HL-60/S4 (cell line): ENCODE measurements around the gene OXSR1.
"Not testable (repeated sequence)": the region's sequence is repeated elsewhere in the genome, so short reads cannot be mapped to it uniquely, and the experiment has no call there.

Source experiments
- in situ Hi-C: fragments of 300-500 bp; cut with MboI; formaldehyde crosslinking; loops from 2 replicates; pipeline ENCODE4 v1.14.3; 2022; ENCODE audit warnings: low sequenced_read_pairs

OXSR1 gene

GRCh38 chr3:38163117-38163840 lies 2.1 kb upstream of the OXSR1 start:
- in situ Hi-C loops = no loop called here

GRCh38 chr3:38163841-38164642 lies 1.3 kb upstream of the OXSR1 start:
- in situ Hi-C loops = no loop called here

- in situ Hi-C loops = no loop called here
These were observed 740 bp upstream of the OXSR1 start for GRCh38 chr3:38164643-38164951.

- in situ Hi-C loops = no loop called here
These were observed 518 bp downstream of the OXSR1 start for GRCh38 chr3:38165722-38166387.

- in situ Hi-C loops = no loop called here
These were observed 2.3 kb downstream of the OXSR1 start for GRCh38 chr3:38167591-38167990.

GRCh38 chr3:38168151-38169026 lies 3.1 kb downstream of the OXSR1 start:
- in situ Hi-C loops = no loop called here

- in situ Hi-C loops = no loop called here
These were observed 3.6 kb downstream of the OXSR1 start for GRCh38 chr3:38169027-38169317.

GRCh38 chr3:38170722-38171121 lies 5.4 kb downstream of the OXSR1 start:
- in situ Hi-C loops = no loop called here

- in situ Hi-C loops = no loop called here
These were observed 6.3 kb downstream of the OXSR1 start for GRCh38 chr3:38171622-38172021.

- in situ Hi-C loops = no loop called here
These were observed 8.6 kb downstream of the OXSR1 start for GRCh38 chr3:38173834-38174418.

- in situ Hi-C loops = no loop called here
These were observed 11.8 kb downstream of the OXSR1 start for GRCh38 chr3:38177181-38177580.

- in situ Hi-C loops = no loop called here
These were observed 21.4 kb downstream of the OXSR1 start for GRCh38 chr3:38186781-38187180.

GRCh38 chr3:38190481-38190881 lies 25.1 kb downstream of the OXSR1 start:
- in situ Hi-C loops = no loop called here

GRCh38 chr3:38202931-38203330 lies 37.6 kb downstream of the OXSR1 start:
- in situ Hi-C loops = not testable (repeated sequence)

- in situ Hi-C loops = no loop called here
These were observed 38.4 kb downstream of the OXSR1 start for GRCh38 chr3:38203690-38204089.

GRCh38 chr3:38204599-38205471 lies 39.5 kb downstream of the OXSR1 start:
- in situ Hi-C loops = no loop called here

GRCh38 chr3:38205472-38205805 lies 40.1 kb downstream of the OXSR1 start:
- in situ Hi-C loops = no loop called here

- in situ Hi-C loops = no loop called here
These were observed 42.1 kb downstream of the OXSR1 start for GRCh38 chr3:38207254-38208003.

GRCh38 chr3:38210141-38210757 lies 44.9 kb downstream of the OXSR1 start:
- in situ Hi-C loops = no loop called here
